ENCODE data around the gene ITGB7.

The ITGB7 gene

GRCh38 chr12:53160000-53160399 is 47.1 kb downstream of the ITGB7 start:
- TF ChIP-seq ZFX (IDR thresholded peaks at IDR 0.05), result no peak
- TF ChIP-seq, protein P1, sequence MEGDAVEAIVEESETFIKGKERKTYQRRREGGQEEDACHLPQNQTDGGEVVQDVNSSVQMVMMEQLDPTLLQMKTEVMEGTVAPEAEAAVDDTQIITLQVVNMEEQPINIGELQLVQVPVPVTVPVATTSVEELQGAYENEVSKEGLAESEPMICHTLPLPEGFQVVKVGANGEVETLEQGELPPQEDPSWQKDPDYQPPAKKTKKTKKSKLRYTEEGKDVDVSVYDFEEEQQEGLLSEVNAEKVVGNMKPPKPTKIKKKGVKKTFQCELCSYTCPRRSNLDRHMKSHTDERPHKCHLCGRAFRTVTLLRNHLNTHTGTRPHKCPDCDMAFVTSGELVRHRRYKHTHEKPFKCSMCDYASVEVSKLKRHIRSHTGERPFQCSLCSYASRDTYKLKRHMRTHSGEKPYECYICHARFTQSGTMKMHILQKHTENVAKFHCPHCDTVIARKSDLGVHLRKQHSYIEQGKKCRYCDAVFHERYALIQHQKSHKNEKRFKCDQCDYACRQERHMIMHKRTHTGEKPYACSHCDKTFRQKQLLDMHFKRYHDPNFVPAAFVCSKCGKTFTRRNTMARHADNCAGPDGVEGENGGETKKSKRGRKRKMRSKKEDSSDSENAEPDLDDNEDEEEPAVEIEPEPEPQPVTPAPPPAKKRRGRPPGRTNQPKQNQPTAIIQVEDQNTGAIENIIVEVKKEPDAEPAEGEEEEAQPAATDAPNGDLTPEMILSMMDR (conservative IDR thresholded peaks at IDR 0.05), result no peak
- H3K27ac ChIP-seq, result peak overlapping the region; percentile 72

DNA sequence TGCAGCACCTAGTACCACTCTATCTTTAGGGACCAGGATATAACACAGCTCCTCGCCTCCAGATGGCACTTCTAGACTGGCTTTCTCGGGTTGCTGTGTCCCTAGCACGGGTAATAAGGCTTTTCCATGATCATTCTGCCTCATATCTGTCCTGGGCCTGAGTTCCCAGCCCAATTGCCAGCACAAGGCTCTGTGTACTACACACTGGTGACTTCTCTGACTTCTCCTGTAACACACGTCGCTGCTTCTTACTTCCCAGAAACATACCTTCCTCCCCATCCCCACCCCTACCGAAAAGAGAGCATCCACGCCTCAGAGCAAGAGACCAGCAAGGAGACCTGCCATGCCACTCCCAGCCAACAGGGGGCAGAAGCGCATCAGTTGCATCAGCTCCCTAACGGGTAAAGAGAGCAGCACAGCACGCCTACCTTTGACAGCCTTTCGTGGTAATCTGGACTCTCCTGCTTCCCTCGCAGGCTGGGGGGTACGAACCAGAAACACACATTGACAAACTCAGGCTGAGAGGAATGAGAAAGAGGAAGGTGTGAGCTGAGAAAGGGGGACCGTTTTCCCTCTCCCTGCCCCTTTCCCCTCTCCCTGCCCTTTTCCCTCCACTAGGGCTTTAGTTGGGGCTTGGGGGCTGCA is 47.7 kb downstream of the ITGB7 start:
- TF ChIP-seq ZFX (IDR thresholded peaks at IDR 0.05), result no peak
- TF ChIP-seq, protein P1 (conservative IDR thresholded peaks at IDR 0.05), result peak; percentile 97
- H3K27ac ChIP-seq, result peak overlapping the region; percentile 72

DNA sequence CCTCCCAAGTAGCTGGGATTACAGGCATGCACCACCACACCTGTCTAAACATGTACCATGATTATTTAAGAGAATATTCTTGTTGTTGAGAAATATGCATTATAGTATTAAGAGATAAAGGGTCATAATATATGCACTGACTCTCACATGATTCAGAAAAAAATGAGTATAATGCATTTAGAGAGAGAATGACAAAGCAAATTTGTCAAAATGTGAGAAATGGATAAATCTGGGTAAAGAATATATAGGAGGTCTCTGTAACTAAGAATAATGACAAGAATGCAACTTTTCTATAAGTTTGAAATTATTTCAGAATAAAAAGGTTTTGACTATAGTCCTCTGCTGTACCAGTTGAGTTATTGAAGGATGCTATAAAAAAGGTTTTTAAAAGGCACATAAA is 54.7 kb downstream of the ITGB7 start:
- no peak for TF ChIP-seq ZFX (IDR thresholded peaks at IDR 0.05)
- TF ChIP-seq, protein P1 (conservative IDR thresholded peaks at IDR 0.05), result no peak
- H3K27ac ChIP-seq, result no peak overlapping the region

DNA sequence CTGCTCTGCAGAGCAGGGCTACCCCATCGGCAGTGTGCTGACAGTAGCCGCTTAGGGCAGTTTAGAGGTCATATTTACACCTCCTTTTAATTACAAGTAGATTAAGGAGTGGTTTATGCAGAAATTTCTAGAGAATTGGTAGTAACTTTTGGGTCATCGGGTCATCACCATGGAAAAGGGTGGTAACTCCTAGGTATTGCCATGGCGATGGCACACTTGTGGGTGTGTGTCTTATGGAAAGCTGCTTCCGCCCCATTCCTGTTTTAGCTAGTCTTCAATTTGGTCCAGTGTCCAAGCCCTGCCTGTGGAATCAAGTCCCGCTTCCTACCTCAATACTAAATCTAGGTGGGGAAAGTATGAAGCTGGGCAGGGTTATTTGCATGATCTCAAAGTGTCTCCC is 56.0 kb downstream of the ITGB7 start:
- H3K27ac ChIP-seq, result no peak overlapping the region
- TF ChIP-seq, protein P1 (conservative IDR thresholded peaks at IDR 0.05), result no peak
- TF ChIP-seq ZFX (IDR thresholded peaks at IDR 0.05), result no peak

GRCh38 chr12:53147653-53148052 is 59.4 kb downstream of the ITGB7 start:
- TF ChIP-seq, protein P1 (conservative IDR thresholded peaks at IDR 0.05), result no peak
- TF ChIP-seq ZFX (IDR thresholded peaks at IDR 0.05), result no peak

DNA sequence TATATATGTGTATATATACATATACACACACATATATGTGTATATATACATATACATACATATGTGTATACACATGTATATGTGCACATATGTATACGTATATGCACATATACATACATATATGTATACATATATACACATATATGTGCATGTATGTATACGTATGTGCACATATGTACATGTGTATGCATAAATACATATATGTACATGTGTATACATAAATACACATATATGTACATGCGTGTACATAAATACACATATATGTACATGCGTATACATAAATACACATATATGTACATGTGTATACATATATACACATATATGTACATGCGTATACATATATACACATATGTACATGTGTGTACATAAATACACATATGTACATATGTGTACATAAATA is 59.9 kb downstream of the ITGB7 start:
- TF ChIP-seq, protein P1 (conservative IDR thresholded peaks at IDR 0.05), result no peak
- no peak for TF ChIP-seq ZFX (IDR thresholded peaks at IDR 0.05)
- H3K27ac ChIP-seq, result no peak overlapping the region

More at GRCh38 chr12:53147653-53148052, 59.4 kb downstream of the ITGB7 start:
- no peak overlapping the region for H3K27ac ChIP-seq

DNA sequence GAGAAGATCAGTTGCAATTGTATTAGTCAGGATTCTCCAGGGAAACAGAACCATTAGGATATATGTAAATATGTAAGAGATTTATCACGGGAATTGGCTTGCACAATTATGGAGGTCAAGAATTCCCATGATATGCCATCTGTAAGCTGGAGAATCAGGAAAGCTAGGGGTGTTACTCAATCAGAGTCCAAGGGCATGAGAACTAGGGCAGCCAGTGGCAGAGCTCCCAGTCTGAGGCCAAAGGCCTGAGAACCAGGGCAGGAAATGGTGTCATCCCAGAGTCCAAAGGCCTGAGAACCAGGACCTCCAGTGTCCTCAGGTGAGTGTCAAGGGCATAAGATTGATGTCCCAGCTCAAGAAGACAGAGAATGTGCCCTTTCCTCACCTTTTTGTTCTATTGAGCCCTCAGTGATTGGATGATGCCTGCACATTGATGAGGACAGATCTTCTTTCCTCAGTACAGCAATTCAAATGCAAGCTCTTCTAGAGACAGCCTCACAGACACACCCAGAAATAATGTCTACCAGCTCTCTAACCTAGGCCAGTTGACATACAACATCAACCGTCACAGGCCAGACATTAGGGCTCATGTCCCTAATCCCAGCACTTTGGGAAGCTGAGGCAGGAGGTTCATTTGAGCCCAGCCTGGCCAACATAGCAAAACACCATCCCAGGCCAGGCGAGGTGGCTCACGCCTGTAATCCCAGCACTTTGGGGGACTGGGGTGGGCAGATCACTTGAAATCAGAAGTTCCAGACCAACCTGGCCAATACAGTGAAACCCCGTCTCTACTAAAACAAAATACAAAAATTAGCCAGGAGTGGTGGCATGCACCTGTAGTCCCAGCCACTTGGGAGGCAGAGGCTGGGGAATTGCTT is 61.4 kb downstream of the ITGB7 start:
- no peak for TF ChIP-seq ZFX (IDR thresholded peaks at IDR 0.05)
- TF ChIP-seq, protein P1 (conservative IDR thresholded peaks at IDR 0.05), result no peak
- H3K27ac ChIP-seq, result no peak overlapping the region
